K562 (cell line): ENCODE results near the gene RUNDC3A. TPM values are rescaled to one million over a fixed set of nuclear protein-coding genes. Genes with fewer than 3 reads are reported as not detected.

Source experiments
- ATAC-seq: fragments of 200-7000 bp; cut with Tn5 transposase; 3 replicates; pipeline ENCODE4 v1.9.1; 2020; ENCODE audit warnings: moderate library complexity
- BruUV-seq: library from RNA; stranded (reverse); fragments of 400-500 nt; replicated peaks from 2 replicates; lab custom pipeline; 2021; lab: Mats Ljungman, UMichigan
- CTCF ChIA-PET: fragments of 300-600 bp; formaldehyde crosslinking; extraction: SDS; loops from one replicate; lab custom pipeline; 2021; ENCODE audit warnings: low intra/inter-chr PET ratio; lab: Yijun Ruan, JAX
- POLR2A ChIA-PET: fragments of 300-600, 350-650 bp; sonication (Branson Sonifier 250); formaldehyde crosslinking; extraction: SDS; loops from one replicate; lab custom pipeline; 2021; ENCODE audit warnings: antibody characterized with exemption, inconsistent platforms; lab: Yijun Ruan, JAX
- DNase-seq, 4 experiments: peaks; one replicate each; pipeline versions ENCODE4 v3.0.0 to v3.0.0-alpha.2; 2011 to 2018; ENCODE audit warnings: low spot score in 3 of 4, mixed read lengths in 3 of 4; ENCODE audit errors: extremely low read depth in 1 of 4
- FAIRE-seq: peaks from 2 replicates; lab custom pipeline; 2011; peaks lifted over from hg19 to GRCh38; lab: Jason Lieb, UNC
- H2AFZ ChIP-seq: 2 replicates; pipeline ENCODE4 v1.6.0; 2011; ENCODE audit warnings: low read depth, low read length, control low read depth, inconsistent platforms
- H3K27ac ChIP-seq: fragments of 200-600 bp; 3 replicates; pipeline ENCODE4 v1.8.0; 2011; ENCODE audit warnings: low read depth, mild to moderate bottlenecking, control low read depth, inconsistent platforms, low read length, moderate library complexity, mixed read lengths; ENCODE audit errors: extremely low read depth
- H3K27me3 ChIP-seq, 2 experiments: fragments of 300-600 bp in 1 of 2; 2 replicates in 1 of 2; 3 replicates in 1 of 2; pipeline versions ENCODE4 v1.6.0 to v1.8.0; 2011; ENCODE audit warnings: inconsistent platforms in 2 of 2, low read length in 2 of 2, mild to moderate bottlenecking in 1 of 2, mixed read lengths in 1 of 2, moderate library complexity in 1 of 2; ENCODE audit not compliant: control insufficient read depth in 2 of 2, insufficient read depth in 2 of 2
- H3K36me3 ChIP-seq: fragments of 300-600 bp; 3 replicates; pipeline ENCODE4 v1.8.0; 2011; ENCODE audit warnings: mild to moderate bottlenecking, low read length, inconsistent platforms; ENCODE audit not compliant: control insufficient read depth, insufficient read depth
- H3K4me1 ChIP-seq, 2 experiments: fragments of 200-600 bp in 1 of 2; replicated peaks in 1 of 2; 2 replicates in 1 of 2; 3 replicates in 1 of 2; pipeline versions ENCODE4 v1.5.1 to v1.8.0; 2011; ENCODE audit warnings: inconsistent platforms in 2 of 2, low read length in 2 of 2, mild to moderate bottlenecking in 1 of 2, mixed read lengths in 1 of 2, moderate library complexity in 1 of 2; ENCODE audit not compliant: control insufficient read depth in 2 of 2, insufficient read depth in 2 of 2
- H3K4me2 ChIP-seq: 2 replicates; pipeline ENCODE4 v1.6.1; 2011; ENCODE audit warnings: low read length, control low read depth, inconsistent platforms, mixed read lengths; ENCODE audit not compliant: insufficient read depth
- H3K4me3 ChIP-seq: fragments of 200-600 bp; sonication (generic), shearing (Covaris generic); 2 replicates; pipeline ENCODE4 v1.5.1; 2016; ENCODE audit warnings: control low read depth, inconsistent platforms
- H3K79me2 ChIP-seq: fragments of 200-600 bp; 3 replicates; pipeline ENCODE4 v1.8.0; 2011; ENCODE audit warnings: low read length, inconsistent platforms; ENCODE audit not compliant: control insufficient read depth, insufficient read depth
- H3K9ac ChIP-seq, 2 experiments: 2 replicates each; pipeline versions ENCODE4 v1.6.0 to v1.6.1; 2011; ENCODE audit warnings: low read depth in 2 of 2, low read length in 2 of 2, control low read depth in 1 of 2, inconsistent platforms in 1 of 2, mild to moderate bottlenecking in 1 of 2, mixed read lengths in 1 of 2; ENCODE audit not compliant: insufficient read depth in 1 of 2
- H3K9me1 ChIP-seq: one replicate; pipeline ENCODE4 v1.6.0; 2011; ENCODE audit warnings: inconsistent platforms, mild to moderate bottlenecking, low read length, moderate library complexity; ENCODE audit not compliant: control insufficient read depth, insufficient read depth
- H3K9me3 ChIP-seq: replicated peaks from 2 replicates; pipeline ENCODE4 v1.5.1; 2011; ENCODE audit warnings: low read depth, low read length, inconsistent platforms; ENCODE audit not compliant: control insufficient read depth, insufficient read depth
- H4K20me1 ChIP-seq: replicated peaks from 2 replicates; pipeline ENCODE4 v1.6.1; 2011; ENCODE audit warnings: low read length, inconsistent platforms, mixed read lengths; ENCODE audit not compliant: control insufficient read depth, insufficient read depth
- FUS ChIP-seq: fragments of 200-400 bp; formaldehyde crosslinking; optimal IDR thresholded peaks from 2 replicates; pipeline ENCODE3; 2017; ENCODE audit warnings: low read depth, low read length
- GTF2E2 ChIP-seq: fragments of 200-800 bp; sonication (Bioruptor generic); IDR thresholded peaks from 2 replicates; pipeline ENCODE4 v1.6.1; 2016; ENCODE audit warnings: missing genetic modification characterization, missing compliant biosample characterization
- whole genome bisulfite sequencing: fragments of 100-300 bp; shearing (Covaris generic); methylation state at CpG from one replicate; pipeline ENCODE4 v1.1.6; 2016; ENCODE audit warnings: low coverage, mixed read lengths; ENCODE audit not compliant: insufficient coverage; ENCODE audit errors: missing lambda C conversion rate; 5-methylcytosine and 5-hydroxymethylcytosine counted together
- in situ Hi-C: fragments of 300-500 bp; cut with MboI; formaldehyde crosslinking; loops from 4 replicates; pipeline ENCODE4 v1.15.0; 2018; ENCODE audit warnings: inconsistent platforms, mixed read lengths
- intact Hi-C: fragments of 100-400 bp; cut with micrococcal nuclease; formaldehyde crosslinking; loops from 2 replicates; pipeline ENCODE4 v1.14.2; 2022
- polyA plus RNA-seq, 8 experiments: library from polyadenylated mRNA; depleted of rRNA in 4 of 8; stranded (reverse) in 5 of 8; unstranded in 3 of 8; fragments of >200 nt; fragmentation: Nextera tagmentation in 2 of 8; fragmentation: Illumina TruSeq in 1 of 8; extraction: Ambion mirVana in 2 of 8; extraction: Trizol in 1 of 8; gene quantifications; 2 replicates each; pipeline versions ENCODE4 v1.2.1 to v1.2.3, GENCODE V29; 2011 to 2014; ENCODE audit warnings: inconsistent platforms in 1 of 8, missing spikeins in 1 of 8
- total RNA-seq, 7 experiments: library from RNA; depleted of rRNA in 6 of 7; stranded (reverse); fragments of >200 nt in 6 of 7; fragmentation: Illumina TruSeq in 2 of 7; extraction: Trizol in 2 of 7; gene quantifications; 2 replicates each; pipeline versions ENCODE4 v1.2.1 to v1.2.3, GENCODE V29; 2011 to 2021; ENCODE audit warnings: low replicate concordance in 1 of 7
- TF ChIP-seq, protein P1 (sequence below): fragments of 250-450 bp; sonication (Bioruptor Pico); IDR thresholded peaks from 2 replicates; pipeline ENCODE4 v1.4.0; 2020; ENCODE audit warnings: mild to moderate bottlenecking

The RUNDC3A gene
- total and polyA plus RNA-seq, 9 of the 15 experiments (the other 6 are each of a cell fraction or from before 2014, with no cell fraction given) = not detected

DNA sequence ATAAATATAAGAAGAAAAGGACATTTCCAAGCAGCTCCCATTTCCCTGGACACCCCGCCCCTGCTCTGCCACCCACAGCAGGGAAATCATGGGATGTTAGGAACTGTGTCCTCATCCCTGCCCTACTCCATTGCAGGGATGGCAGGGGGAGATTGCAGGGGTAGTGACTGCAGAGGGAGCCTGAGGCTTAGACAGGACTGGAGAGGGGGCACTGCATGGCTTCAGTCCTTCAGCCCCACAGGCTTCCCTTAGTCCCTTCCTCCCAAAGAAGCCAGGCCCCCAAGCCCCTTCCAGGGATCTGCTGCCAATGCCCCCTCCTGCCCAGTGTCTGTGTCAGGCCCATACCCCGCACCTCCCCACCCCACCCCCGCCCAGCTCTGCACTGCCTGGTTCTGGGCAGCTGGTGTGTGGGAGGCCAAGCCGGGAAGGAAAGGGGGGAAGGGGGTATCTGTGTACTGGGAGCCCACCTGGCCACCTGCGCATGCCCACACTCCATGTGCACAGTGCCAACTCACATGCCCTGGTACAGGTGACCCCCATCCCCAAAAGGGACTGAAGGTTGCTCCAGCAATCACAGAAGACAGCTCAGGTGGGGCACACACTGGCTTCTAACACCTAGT, 3.3 kb downstream of the RUNDC3A start:
- WGBS = 23% methylated on average over 2 of the region's 5 CpGs
- Histone ChIP-seq H2AFZ (no peak overlapping the region), H3K79me2 (no peaks in the 10 kb centered on the region), H3K9me3 (no peaks in the 10 kb centered on the region), H4K20me1 (no peaks in the 10 kb centered on the region; the same call in 1 of the 2 replicates), H3K36me3 (no peaks in the 10 kb centered on the region), H3K27me3 (peaks cover 10 to 51% of the 10 kb centered on the region in 2 experiments; a peak in 4 of 5 replicates), H3K9ac (no peak overlapping the region), H3K9me1 (peaks cover 4% of the 10 kb centered on the region)
- POLR2A ChIA-PET = interaction anchor here (0.8 kb wide), 1 partner anchor 130 kb away, joined by 3 read pairs; no protein-coding TSS in a partner anchor
- FAIRE-seq (no peak), ATAC-seq (no peak)
- TF ChIP-seq, protein P1, sequence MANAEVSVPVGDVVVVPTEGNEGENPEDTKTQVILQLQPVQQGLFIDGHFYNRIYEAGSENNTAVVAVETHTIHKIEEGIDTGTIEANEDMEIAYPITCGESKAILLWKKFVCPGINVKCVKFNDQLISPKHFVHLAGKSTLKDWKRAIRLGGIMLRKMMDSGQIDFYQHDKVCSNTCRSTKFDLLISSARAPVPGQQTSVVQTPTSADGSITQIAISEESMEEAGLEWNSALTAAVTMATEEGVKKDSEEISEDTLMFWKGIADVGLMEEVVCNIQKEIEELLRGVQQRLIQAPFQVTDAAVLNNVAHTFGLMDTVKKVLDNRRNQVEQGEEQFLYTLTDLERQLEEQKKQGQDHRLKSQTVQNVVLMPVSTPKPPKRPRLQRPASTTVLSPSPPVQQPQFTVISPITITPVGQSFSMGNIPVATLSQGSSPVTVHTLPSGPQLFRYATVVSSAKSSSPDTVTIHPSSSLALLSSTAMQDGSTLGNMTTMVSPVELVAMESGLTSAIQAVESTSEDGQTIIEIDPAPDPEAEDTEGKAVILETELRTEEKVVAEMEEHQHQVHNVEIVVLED (CRISPR knock-in tag) = no peak
- TF ChIP-seq GTF2E2 = no peak
- TF ChIP-seq FUS = no peak
- TF ChIP-seq, all 486 proteins: peak for 0
- intact Hi-C loops (no loop called here), in situ Hi-C loops (no loop called here)
- Histone ChIP-seq H3K4me2 (no peak overlapping the region), H3K27ac (no peak overlapping the region), H3K4me3 (no peak overlapping the region), H3K4me1 (peaks cover 3 to 49% of the 10 kb centered on the region in 2 experiments; a peak in 4 of 5 replicates)
- DNase-seq = peak in 1 of 4 experiments; percentile 10
- CTCF ChIA-PET = no interaction called here
- no TSS peak for BruUV-seq
